HUES64 (cell line): Measurements from ENCODE around the gene RRAS.

Source experiments
- H3K27ac ChIP-seq: 2 replicates; pipeline ENCODE4 v1.7.0; 2013; ENCODE audit warnings: low read depth, low read length, inconsistent platforms
- H3K27me3 ChIP-seq: 2 replicates; pipeline ENCODE4 v1.6.1; 2013; ENCODE audit warnings: mild to moderate bottlenecking, low read length; ENCODE audit not compliant: insufficient read depth
- H3K36me3 ChIP-seq: 2 replicates; pipeline ENCODE4 v1.6.1; 2013; ENCODE audit warnings: mild to moderate bottlenecking, low read length; ENCODE audit not compliant: insufficient read depth
- H3K4me1 ChIP-seq: 2 replicates; pipeline ENCODE4 v1.6.1; 2013; ENCODE audit warnings: mild to moderate bottlenecking, low read length, moderate library complexity; ENCODE audit not compliant: insufficient read depth
- H3K4me3 ChIP-seq: 2 replicates; pipeline ENCODE4 v1.5.1; 2013; ENCODE audit warnings: mild to moderate bottlenecking, low read length, moderate library complexity
- H3K9ac ChIP-seq: 2 replicates; pipeline ENCODE4 v1.6.1; 2013; ENCODE audit warnings: mild to moderate bottlenecking, low read depth, low read length
- H3K9me3 ChIP-seq: 2 replicates; pipeline ENCODE4 v1.6.1; 2013; ENCODE audit warnings: low read depth, low read length; ENCODE audit not compliant: insufficient read depth
- WGBS: fragments of 150-250, 120-280 bp; methylation state at CpG from one replicate; pipeline ENCODE4 v1.1.7; 2013; ENCODE audit warnings: missing lambda C conversion rate; 5-methylcytosine and 5-hydroxymethylcytosine counted together

RRAS gene

GRCh38 chr19:49590971-49591730 is 48.8 kb downstream of the RRAS start, which contains the start of gene PRR12:
PRR12 (plus strand) TSS chr19:49591182; CDS start chr19:49591655, 473 bp downstream.
- H3K27ac ChIP-seq: peak within 1 kb of the TSS; percentile 97
- H3K9me3 ChIP-seq: no peaks in the 10 kb centered on the region
- H3K4me1 ChIP-seq: peaks cover 5% of the 10 kb centered on the region; the same call in 1 of the 2 replicates
- WGBS: 0% methylated on average over 36 of the region's 66 CpGs
- peak within 1 kb of the TSS; percentile 94 for H3K9ac ChIP-seq
- peak within 1 kb of the TSS; percentile 99 for H3K4me3 ChIP-seq
- no peaks in the 10 kb centered on the region for H3K27me3 ChIP-seq
- H3K36me3 ChIP-seq: peaks cover 19% of the 10 kb centered on the region

DNA sequence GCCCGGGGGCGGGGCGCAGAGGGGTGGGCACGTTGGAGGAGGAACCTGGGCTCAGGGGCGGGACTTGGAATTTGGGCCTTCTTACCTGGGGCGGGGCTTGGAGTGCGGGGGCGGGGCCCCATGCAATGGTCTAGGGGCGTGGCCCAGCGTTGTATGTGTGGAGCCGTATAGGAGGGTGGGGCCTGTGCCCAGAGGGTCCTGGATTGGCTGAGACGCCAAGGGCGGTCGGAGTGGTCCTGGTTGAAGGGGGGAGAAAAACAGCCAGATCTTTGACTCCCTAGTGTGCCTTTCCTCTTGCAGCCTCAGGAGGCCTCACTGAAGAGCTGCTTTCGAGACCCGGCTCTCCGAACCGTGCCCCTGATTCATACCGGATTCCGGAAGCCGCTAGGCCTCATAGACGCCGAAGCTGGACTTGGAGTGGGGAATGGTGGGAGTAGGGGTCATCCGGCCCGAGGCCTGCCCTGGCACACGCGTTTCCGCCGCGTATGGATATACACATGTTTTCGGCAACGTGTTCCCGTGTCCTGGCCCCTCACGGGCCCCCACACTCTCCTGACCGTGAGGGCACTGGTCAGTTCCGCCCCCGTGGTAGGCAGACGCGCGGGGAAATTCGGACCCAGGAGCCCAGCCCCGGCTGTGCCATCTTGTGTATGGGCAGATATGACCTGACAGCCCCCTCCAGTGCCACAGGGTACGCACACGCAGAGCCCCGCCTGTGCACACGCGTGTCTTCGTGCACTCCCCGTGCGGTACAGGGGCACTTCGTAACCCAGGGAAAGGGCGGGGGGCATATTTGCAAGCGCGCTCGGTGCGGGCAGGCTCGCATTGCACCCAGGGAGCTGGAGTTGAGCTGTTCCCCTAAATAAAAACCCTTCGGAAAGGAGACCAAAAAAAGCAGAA is 49.6 kb downstream of the RRAS start:
- H3K9ac ChIP-seq: peak overlapping the region; percentile 75
- H3K4me1 ChIP-seq: peaks cover 7% of the 10 kb centered on the region; the same call in 1 of the 2 replicates
- WGBS: under 1% methylated on average over 58 of the region's 58 CpGs
- peaks cover 14% of the 10 kb centered on the region for H3K36me3 ChIP-seq
- H3K9me3 ChIP-seq: no peaks in the 10 kb centered on the region
- peak overlapping the region; percentile 63 for H3K4me3 ChIP-seq
- no peaks in the 10 kb centered on the region for H3K27me3 ChIP-seq
- H3K27ac ChIP-seq: peak overlapping the region; percentile 97

- no peak overlapping the region for H3K4me3 ChIP-seq
- H3K4me1 ChIP-seq: peaks cover 12% of the 10 kb centered on the region
- H3K27me3 ChIP-seq: no peaks in the 10 kb centered on the region
- H3K9ac ChIP-seq: no peak overlapping the region
- WGBS: 67% methylated on average over 5 of the region's 5 CpGs
- no peak overlapping the region for H3K27ac ChIP-seq
- peaks cover 9% of the 10 kb centered on the region for H3K36me3 ChIP-seq
- no peaks in the 10 kb centered on the region for H3K9me3 ChIP-seq
Observed at GRCh38 chr19:49589502-49589905, 50.4 kb downstream of the RRAS start.

DNA sequence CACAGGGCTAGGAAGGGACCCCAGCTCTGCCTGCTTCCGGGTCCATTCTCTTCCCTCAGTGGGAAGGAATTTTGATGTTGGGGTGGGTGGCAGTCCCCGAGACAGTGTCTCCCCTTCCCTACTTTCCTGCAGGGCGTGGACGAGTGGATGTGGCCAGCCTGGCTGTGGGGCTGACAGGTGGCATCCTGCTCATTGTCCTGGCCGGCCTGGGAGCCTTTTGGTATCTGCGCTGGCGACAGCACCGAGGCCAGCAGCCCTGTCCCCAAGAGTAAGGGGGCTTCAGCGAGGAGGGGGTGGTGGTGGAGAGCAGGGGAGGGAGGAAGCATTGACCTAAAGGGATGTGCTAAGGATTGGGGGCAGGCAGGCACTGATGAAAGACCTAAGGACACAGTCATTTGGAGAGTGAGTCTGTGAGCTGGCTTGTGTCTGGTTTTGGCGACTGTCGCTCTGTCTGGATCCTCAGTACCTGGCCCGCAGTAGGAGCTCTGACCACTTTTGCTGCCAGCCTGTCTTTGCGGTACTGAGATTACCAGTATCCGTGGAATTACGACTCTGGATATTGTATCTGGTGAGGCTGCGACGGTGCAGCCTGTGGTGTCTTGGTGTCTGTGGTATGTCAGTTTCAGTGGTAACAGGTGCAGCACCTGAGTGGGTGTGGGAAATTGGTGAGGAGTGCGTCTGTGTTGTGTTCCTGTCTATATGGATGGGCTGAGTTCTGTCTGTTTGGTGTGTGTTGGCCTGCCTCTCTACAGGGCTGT is 51.4 kb downstream of the RRAS start:
- H3K9me3 ChIP-seq: no peaks in the 10 kb centered on the region
- no peak overlapping the region for H3K27ac ChIP-seq
- no peaks in the 10 kb centered on the region for H3K27me3 ChIP-seq
- H3K9ac ChIP-seq: no peak overlapping the region
- H3K4me3 ChIP-seq: no peak overlapping the region
- H3K4me1 ChIP-seq: peaks cover 7% of the 10 kb centered on the region
- 90% methylated on average over 18 of the region's 18 CpGs for WGBS
- H3K36me3 ChIP-seq: no peaks in the 10 kb centered on the region

GRCh38 chr19:49587227-49587626 is 52.7 kb downstream of the RRAS start:
- peaks cover 6% of the 10 kb centered on the region; the same call in 1 of the 2 replicates for H3K4me1 ChIP-seq
- no peak overlapping the region for H3K27ac ChIP-seq
- no peak overlapping the region for H3K9ac ChIP-seq
- H3K36me3 ChIP-seq: no peaks in the 10 kb centered on the region
- H3K27me3 ChIP-seq: no peaks in the 10 kb centered on the region
- 89% methylated on average over 8 of the region's 8 CpGs for WGBS
- H3K9me3 ChIP-seq: no peaks in the 10 kb centered on the region
- H3K4me3 ChIP-seq: no peak overlapping the region
